ENCODE data around the gene RGS6.

GRCh38 chr14:72120315-72120714 lies 188.1 kb downstream of the RGS6 start:
- no peak for TF ChIP-seq POLR2AphosphoS5 (IDR thresholded peaks at IDR 0.05; ENCODE audit: low read depth, low read length)
- TF ChIP-seq POLR2A (IDR thresholded peaks at IDR 0.05; ENCODE audit: low read depth, low read length), result no peak
- no peak for TF ChIP-seq TAF1 (IDR thresholded peaks at IDR 0.05; ENCODE audit: borderline replicate concordance, low read depth, low read length)

All from GM12892 (cell line).